Measurements from ENCODE around the gene KCNS1. TPM values are rescaled to one million over a fixed set of nuclear protein-coding genes. Genes with fewer than 3 reads are reported as not detected.

KCNS1 gene
- total RNA-seq, 6 donors from 2014 or later, result 0.69 to 4.7 (median 2.6) TPM

- Histone ChIP-seq H3K4me3 (no peak overlapping the region), H3K36me3 (no peaks in the 10 kb centered on the region), H3K9me3 (no peaks in the 10 kb centered on the region), H3K27ac (no peak overlapping the region), H3K4me1 (peaks cover 0 to 7% (median 2%) of the 10 kb centered on the region in 4 donors), H3K27me3 (no peaks in the 10 kb centered on the region)
- WGBS, 2 donors, result 35 to 39% methylated on average over 18 to 20 of the region's 20 CpGs
- DNase-seq (peak; percentile 70 to 94), ATAC-seq (ENCODE audit: low FRiP score in 2 of 2) (peak; percentile 79)
- TF ChIP-seq EP300 (IDR thresholded peaks at IDR 0.05), result no peak
- TF ChIP-seq POLR2A (IDR thresholded peaks at IDR 0.05), result no peak
- no peak for TF ChIP-seq POLR2AphosphoS5 (IDR thresholded peaks at IDR 0.05)
- peak; percentile 57 to 80 (median 76) for TF ChIP-seq CTCF (IDR thresholded peaks at IDR 0.05)
Measured at GRCh38 chr20:45138561-45139300, 37.8 kb upstream of the KCNS1 start.

- Histone ChIP-seq H3K9me3 (no peaks in the 10 kb centered on the region), H3K27ac (no peak overlapping the region), H3K4me1 (peaks cover 0 to 7% (median 2%) of the 10 kb centered on the region in 4 donors), H3K36me3 (no peaks in the 10 kb centered on the region), H3K4me3 (no peak overlapping the region), H3K27me3 (no peaks in the 10 kb centered on the region)
- WGBS, 2 donors, result 58 to 84% methylated on average over 2 of the region's 2 CpGs
- DNase-seq (no peak), ATAC-seq (ENCODE audit: low FRiP score in 2 of 2) (no peak)
- no peak for TF ChIP-seq POLR2A (IDR thresholded peaks at IDR 0.05)
- no peak for TF ChIP-seq EP300 (IDR thresholded peaks at IDR 0.05)
- TF ChIP-seq CTCF (IDR thresholded peaks at IDR 0.05), result no peak
- no peak for TF ChIP-seq POLR2AphosphoS5 (IDR thresholded peaks at IDR 0.05)
Measured at GRCh38 chr20:45136911-45137310, 36.0 kb upstream of the KCNS1 start.

GRCh38 chr20:45128099-45128498 lies 27.2 kb upstream of the KCNS1 start:
- WGBS, 2 donors, result 53 to 62% methylated on average over 2 of the region's 2 CpGs
- peak; percentile 56 to 90 for ATAC-seq (ENCODE audit: low FRiP score in 2 of 2)

GRCh38 chr20:45124365-45124764 lies 23.4 kb upstream of the KCNS1 start, which contains the start of gene WFDC12:
WFDC12 (minus strand) TSS chr20:45124465; CDS start chr20:45124447, 18 bp downstream.
- Histone ChIP-seq H3K36me3 (no peaks in the 10 kb centered on the region), H3K27me3 (no peaks in the 10 kb centered on the region), H3K9me3 (no peaks in the 10 kb centered on the region), H3K27ac (no peak within 1 kb of the TSS), H3K4me1 (peaks cover 0 to 5% (median 0%) of the 10 kb centered on the region in 4 donors), H3K4me3 (no peak within 1 kb of the TSS)
- TF ChIP-seq EP300 (IDR thresholded peaks at IDR 0.05), result no peak
- no peak for TF ChIP-seq CTCF (IDR thresholded peaks at IDR 0.05)
- no peak for TF ChIP-seq POLR2AphosphoS5 (IDR thresholded peaks at IDR 0.05)
- no peak for TF ChIP-seq POLR2A (IDR thresholded peaks at IDR 0.05)
- ATAC-seq (ENCODE audit: low FRiP score in 2 of 2), result no peak
- no peak for DNase-seq
- 87 to 96% methylated on average over 5 to 6 of the region's 6 CpGs for WGBS, 2 donors

More at GRCh38 chr20:45128099-45128498, 27.2 kb upstream of the KCNS1 start:
- Histone ChIP-seq H3K4me1 (peaks cover 0 to 5% (median 0%) of the 10 kb centered on the region in 4 donors), H3K9me3 (no peaks in the 10 kb centered on the region), H3K36me3 (no peaks in the 10 kb centered on the region), H3K27ac (peak overlapping the region in 3 of 4 donors; percentile 2 to 76 (median 64)), H3K27me3 (no peaks in the 10 kb centered on the region), H3K4me3 (no peak overlapping the region)
- peak in 1 of 2 donors; percentile 60 for DNase-seq
- TF ChIP-seq EP300 (IDR thresholded peaks at IDR 0.05) (no peak), POLR2A (IDR thresholded peaks at IDR 0.05) (peak in 1 of 4 donors; percentile 12)

GRCh38 chr20:45121388-45121787 lies 20.5 kb upstream of the KCNS1 start:
- H3K9me3 ChIP-seq, result no peaks in the 10 kb centered on the region
- 88 to 95% methylated on average over 2 of the region's 2 CpGs for WGBS, 2 donors

More at GRCh38 chr20:45121388-45121787, 20.5 kb upstream of the KCNS1 start:
- TF ChIP-seq EP300 (IDR thresholded peaks at IDR 0.05), result no peak
- TF ChIP-seq POLR2AphosphoS5 (IDR thresholded peaks at IDR 0.05), result no peak
- TF ChIP-seq CTCF (IDR thresholded peaks at IDR 0.05), result no peak
- no peak for TF ChIP-seq POLR2A (IDR thresholded peaks at IDR 0.05)
- DNase-seq (no peak), ATAC-seq (ENCODE audit: low FRiP score in 2 of 2) (no peak)
- Histone ChIP-seq H3K27ac (no peak overlapping the region), H3K4me1 (no peaks in the 10 kb centered on the region), H3K4me3 (no peak overlapping the region), H3K36me3 (no peaks in the 10 kb centered on the region), H3K27me3 (no peaks in the 10 kb centered on the region)
